ENCODE results near the gene DBF4B. TPM values are rescaled to one million over a fixed set of nuclear protein-coding genes. Genes with fewer than 3 reads are reported as not detected.
A peak's percentile ranks its signal among the peaks of the same experiment; 100 is the strongest.

DBF4B gene
- total and polyA plus RNA-seq, 10 of the 15 experiments (the other 5 are each of a cell fraction or from before 2014, with no cell fraction given): 2.4 to 24.6 (median 16.9) TPM

- TF ChIP-seq ZBTB40 (IDR thresholded peaks at IDR 0.05; ENCODE audit: borderline replicate concordance): peak; percentile 71; the same call in 1 of the 2 replicates
- peak; percentile 78 for TF ChIP-seq MLLT1 (IDR thresholded peaks at IDR 0.05)
- TF ChIP-seq SMARCA5 (IDR thresholded peaks at IDR 0.05): no peak
- TF ChIP-seq RELB (IDR thresholded peaks at IDR 0.05; ENCODE audit: low read depth): peak; percentile 98
- no peak for TF ChIP-seq SRF (IDR thresholded peaks at IDR 0.05; ENCODE audit: low read depth in 2 of 2, low read length in 2 of 2)
- TF ChIP-seq ZNF24 (IDR thresholded peaks at IDR 0.05): no peak
- TF ChIP-seq RELA (IDR thresholded peaks at IDR 0.05; ENCODE audit: borderline replicate concordance, partially characterized antibody): peak; percentile 59
- TF ChIP-seq MEF2B (IDR thresholded peaks at IDR 0.05; ENCODE audit: partially characterized antibody, poor library complexity, severe bottlenecking): no peak
- no peak for TF ChIP-seq ZNF274 (IDR thresholded peaks at IDR 0.05; ENCODE audit: insufficient read depth, insufficient read length)
- TF ChIP-seq LARP7 (IDR thresholded peaks at IDR 0.05): no peak
- TF ChIP-seq FOXM1 (IDR thresholded peaks at IDR 0.05; ENCODE audit: low read depth, low read length): no peak; the same call in 1 of the 2 replicates
- no peak for TF ChIP-seq SMC3 (IDR thresholded peaks at IDR 0.05; ENCODE audit: borderline replicate concordance, low read length)
- no peak for TF ChIP-seq SUPT20H (IDR thresholded peaks at IDR 0.05; ENCODE audit: borderline replicate concordance, control insufficient read depth, low read depth, low read length)
- no peak for TF ChIP-seq ASH2L (IDR thresholded peaks at IDR 0.05; ENCODE audit: borderline replicate concordance, low read depth)
- peak; percentile 75 for TF ChIP-seq PML (IDR thresholded peaks at IDR 0.05; ENCODE audit: low read length)
- peak; percentile 8; the same call in 1 of the 2 replicates for TF ChIP-seq SPI1 (IDR thresholded peaks at IDR 0.05; ENCODE audit: borderline replicate concordance, insufficient read depth, low read depth, low read length)
- TF ChIP-seq CEBPZ (IDR thresholded peaks at IDR 0.05; ENCODE audit: low read depth, low read length): no peak
Observed at GRCh38 chr17:44708401-44709263, at the start of gene DBF4B (continued).

All from GM12878 (cell line).